GM21576 (cell line): ENCODE results near the gene CASKIN1.

Source experiments
- ATAC-seq: cut with Tn5 transposase; IDR thresholded peaks from one replicate; pipeline ENCODE4 v1.9.1; 2021; ENCODE audit warnings: mild to moderate bottlenecking, moderate library complexity; ENCODE audit not compliant: unreplicated experiment

CASKIN1 gene

DNA sequence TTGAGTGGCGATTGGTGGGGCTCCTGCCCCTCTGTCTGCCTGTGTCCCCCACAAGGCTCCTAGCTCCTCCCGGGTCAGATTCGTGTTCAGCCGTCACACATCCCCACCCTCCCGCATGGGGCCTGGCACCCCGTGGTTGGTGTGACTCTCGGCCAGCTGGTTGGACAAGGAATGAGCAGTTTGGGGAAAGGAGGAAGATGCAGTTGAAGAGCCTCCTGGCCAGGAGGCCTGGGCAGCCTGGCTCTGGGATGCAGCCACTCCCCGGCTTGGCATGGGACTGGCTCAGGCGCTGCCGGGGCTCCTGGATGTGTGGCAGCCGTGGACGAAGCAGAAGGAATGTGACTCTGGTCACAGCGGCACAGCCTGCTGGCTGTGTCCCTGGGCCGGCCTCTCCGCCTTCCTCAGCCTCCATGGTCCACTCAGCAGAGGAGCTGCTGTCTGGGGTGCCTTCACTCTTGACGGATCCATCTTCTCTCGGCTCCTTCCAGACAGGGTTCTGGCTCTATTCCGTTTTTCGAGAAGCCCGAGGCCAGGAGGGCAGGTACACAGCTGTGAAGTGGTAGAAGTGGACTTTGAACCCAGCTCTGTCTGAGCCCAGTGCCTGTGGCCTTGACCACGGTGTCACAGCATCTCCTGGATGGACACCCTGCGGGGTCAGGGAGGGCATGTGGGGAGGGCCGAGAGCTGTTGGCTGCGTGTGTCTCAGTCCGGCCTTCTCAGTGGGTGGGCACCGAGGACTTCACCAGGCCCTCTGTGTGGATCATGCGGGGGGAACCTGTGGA is 38.7 kb downstream of the CASKIN1 start:
- ATAC-seq: no peak

DNA sequence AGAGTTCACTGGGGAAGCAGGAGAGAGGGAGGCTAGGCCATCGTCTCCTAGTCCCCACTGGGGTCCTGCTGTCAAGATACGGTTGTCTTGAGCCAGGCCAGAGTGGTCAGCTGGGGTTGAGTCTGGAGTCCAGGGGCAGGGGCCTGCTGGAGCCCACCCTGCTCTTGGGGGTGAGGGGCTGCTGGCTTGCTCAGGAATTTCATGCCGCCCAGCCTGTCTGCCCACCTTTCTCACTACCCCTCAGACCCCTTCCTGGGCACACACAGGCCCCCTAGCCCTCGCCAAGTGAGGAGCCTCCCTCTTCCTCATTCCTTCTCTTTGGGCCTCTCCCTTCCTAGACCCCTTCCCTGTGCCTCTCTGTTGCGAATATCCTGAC is 39.6 kb downstream of the CASKIN1 start:
- no peak for ATAC-seq

DNA sequence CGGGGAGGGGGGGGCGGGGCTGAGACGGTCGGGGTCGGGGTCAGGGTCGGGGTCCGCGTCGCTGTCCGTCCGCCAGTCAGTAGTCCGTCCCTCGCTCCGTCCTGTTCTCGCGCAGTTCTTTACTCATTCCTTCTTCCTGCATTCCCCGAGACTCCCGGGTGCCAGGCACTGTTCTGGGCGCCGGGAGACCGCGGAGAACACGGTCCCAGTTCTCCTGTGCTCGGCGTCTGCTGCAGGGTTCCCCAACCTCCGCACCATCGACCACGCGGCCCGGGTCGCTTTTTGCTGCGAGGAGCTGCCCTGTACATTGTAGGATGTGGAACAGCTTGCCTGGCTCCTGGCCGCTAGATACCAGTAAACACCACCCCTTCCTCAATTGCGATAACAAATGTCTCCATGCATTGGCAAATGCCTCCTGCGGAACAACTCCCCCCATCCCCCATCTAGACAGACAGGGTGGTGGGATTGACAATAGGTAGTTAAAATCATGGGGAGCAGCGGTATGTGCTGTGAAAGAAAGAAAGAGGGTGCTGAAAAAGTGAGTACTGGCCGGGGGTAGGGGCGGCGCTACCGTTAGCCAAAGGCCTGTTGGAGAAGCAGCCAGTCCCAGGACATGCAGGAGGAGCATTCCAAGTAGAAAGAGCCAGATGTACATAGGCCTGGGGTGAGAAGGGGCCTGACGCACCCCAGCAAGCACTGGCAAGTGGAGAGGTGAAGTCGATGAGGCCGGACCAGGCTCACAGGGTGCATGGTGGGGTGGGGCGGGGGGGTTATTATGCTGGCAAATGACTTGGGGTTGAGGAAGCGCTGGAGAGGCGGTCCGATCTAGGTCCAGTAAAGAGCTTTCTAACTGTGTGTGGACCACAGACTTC is 40.2 kb downstream of the CASKIN1 start:
- ATAC-seq: no peak

DNA sequence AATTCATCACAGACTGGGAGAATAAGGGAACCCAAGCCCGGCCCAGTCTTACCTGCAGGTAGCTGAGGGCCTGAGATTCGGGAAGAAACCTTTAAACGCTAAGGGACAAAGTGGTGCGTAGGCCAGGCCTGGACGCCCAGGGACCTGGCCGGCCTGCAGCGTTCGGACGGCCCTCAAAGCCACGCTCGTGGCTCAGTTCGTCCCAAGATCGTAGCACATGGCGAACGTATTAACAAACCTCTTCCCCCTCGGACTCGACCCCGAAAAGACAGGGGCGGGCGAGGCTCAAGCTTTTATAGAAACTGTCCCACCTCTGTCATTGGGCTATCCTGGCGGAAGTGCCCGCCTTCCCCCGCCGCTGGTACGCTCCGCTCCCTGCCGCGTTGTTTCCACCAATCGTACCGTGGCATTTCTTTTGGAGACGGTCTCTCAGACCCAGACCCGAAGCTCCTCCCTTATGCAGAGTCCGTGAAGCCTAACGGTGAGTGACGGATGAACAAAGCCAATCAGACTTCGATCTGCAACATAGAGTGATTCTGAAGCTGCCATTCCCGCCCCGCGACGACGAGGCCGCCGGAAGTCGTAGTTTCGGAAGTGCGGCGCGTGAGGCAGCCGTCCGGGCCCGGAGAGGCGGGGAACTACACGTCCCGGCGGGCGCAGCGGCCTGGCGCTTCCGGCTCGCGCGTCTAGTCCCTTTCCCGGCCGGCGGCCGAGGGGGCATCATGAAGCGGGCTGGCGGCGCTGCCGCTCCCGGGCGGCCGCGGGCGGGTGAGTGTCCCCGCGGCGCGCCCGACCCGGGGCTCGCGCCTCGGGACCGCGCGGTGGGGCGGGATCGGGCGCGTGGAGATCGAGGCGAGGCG is 41.1 kb downstream of the CASKIN1 start, which contains the start of gene TRAF7:
Gene TRAF7 (plus strand): TSS at position 692 of the 860 bp plus-strand sequence. CDS start 8,139 bp downstream, outside the sequence.
- peak; percentile 87 for ATAC-seq

DNA sequence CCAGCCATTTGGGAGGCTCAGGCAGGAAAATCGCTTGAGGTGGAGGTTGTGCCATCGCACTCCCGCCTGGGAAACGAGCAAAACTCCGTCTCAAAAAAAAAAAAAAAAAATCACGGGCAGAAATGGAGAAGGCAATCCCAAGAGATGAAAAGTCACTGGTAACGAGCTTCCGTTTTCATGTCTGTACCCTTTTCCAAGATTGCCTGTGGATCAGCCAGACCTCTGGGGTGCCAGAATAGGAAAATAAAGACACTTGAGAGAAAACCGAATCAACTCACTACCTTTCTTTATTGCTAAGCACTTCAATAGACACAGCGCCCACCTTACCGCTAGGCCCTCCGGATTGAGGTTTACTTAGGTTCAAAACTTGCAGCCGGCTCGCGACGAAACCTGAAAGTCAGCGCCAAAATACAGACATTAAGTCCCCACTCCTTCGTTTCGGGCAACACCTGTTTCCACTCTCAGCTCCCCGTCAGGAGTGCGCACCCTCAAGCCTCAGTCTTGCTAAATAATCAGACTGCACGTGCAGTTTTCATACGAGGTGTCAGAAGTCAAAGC is 41.8 kb downstream of the CASKIN1 start:
- no peak for ATAC-seq

DNA sequence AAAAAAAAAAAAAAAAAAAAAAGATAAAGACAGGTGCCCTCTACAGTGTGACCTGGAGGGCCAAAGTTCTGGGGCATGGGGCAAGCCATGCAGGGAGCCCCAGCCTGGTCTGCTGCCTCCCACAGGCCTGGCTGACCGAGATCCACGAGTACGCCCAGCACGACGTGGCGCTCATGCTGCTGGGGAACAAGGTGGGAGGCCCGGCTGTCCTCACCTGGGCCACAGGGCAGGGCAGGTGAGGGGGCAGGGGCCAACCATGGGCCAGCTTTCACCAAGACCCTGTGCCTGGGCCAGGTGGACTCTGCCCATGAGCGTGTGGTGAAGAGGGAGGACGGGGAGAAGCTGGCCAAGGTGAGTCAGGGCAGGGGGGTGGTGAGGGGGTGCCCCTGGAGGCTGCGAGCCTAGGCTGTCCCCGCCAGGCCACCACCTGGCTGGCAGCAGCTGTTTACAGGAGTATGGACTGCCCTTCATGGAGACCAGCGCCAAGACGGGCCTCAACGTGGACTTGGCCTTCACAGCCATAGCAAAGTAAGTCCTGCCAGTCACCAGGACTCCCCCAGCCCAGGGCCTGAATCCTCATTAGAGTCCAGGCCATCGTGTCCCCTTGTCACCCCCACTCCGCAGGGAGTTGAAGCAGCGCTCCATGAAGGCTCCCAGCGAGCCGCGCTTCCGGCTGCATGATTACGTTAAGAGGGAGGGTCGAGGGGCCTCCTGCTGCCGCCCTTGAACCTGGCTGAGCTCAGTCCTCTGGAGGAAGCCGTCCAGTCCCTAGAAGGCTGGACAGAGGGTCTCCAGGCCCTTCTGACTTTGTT is 43.5 kb downstream of the CASKIN1 start:
- no peak for ATAC-seq

DNA sequence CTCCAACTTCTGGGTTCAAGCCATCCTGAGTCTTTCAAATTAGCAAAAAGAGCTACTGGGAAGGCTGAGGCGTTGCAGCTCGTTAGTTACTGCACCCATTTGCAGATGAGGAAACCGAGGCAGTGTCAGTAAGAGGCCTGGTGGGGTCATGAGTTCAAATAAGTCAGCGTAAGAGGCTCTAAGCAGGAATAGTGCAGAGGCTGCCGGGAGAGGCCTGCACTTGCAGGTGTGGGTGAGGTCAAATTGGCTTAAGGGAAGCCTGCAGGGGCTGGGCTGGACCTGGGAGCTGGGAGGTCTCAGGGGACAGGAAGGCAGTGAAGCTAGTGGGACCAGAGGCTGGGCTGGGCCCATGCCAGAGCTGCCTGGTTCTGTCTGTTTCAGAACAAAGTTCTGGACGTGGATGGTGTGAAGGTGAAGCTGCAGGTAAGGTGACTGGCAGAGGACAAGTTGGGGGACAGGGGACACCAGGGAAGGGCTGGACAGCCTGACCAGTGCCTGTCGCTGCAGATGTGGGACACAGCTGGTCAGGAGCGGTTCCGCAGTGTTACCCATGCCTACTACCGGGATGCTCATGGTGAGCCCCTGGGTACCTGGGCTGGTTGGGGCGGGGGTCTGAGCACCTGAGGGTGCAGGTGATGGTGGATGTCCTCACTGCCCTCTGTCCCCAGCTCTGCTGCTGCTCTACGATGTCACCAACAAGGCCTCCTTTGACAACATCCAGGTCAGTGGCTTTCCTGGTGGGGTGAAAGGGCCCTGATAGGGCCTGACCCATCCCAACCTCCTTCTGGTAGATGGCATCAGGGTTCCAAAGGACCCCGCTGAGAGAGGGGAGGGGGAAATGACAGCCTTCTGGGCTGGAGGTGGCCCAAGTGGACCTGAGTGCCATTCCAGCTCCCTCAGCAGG is 45.0 kb downstream of the CASKIN1 start:
- no peak for ATAC-seq

DNA sequence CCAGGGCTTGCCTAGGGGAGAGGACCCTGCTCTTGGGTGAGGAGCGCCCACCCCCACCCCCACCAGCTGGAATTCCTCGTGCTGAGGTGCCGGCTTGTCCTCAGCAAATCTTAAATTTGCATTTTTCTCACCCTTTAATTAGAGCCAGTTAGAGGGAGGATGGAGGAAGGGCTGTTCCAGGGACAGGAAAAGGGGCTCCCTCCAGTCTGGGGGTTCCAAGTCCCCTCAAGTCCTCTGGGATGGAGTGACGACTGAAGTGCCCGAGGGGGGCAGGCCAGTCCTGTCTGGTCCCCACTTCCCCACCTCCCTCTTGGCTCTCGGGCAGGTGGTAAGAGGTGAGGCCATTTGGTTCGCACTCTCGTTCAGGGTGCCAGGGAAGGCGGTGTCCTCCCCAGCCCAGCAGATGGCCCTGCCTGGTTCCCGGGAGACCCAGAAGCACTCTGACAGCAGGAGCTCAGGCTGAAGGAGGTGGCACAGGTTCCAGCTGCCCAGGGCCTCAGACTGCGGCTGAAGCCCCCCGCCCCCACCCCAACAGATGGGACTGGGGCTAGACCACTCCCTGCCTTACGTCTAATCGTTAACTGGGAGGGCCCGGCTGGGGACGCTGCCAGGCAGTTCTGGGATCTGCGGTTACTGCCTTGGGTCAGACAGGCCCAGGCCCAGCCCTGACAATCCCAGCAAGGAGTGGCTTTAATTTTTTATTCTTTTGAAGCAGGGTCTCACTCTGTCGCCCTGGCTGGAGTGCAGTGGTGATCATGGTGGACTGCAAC is 45.8 kb downstream of the CASKIN1 start:
- no peak for ATAC-seq

DNA sequence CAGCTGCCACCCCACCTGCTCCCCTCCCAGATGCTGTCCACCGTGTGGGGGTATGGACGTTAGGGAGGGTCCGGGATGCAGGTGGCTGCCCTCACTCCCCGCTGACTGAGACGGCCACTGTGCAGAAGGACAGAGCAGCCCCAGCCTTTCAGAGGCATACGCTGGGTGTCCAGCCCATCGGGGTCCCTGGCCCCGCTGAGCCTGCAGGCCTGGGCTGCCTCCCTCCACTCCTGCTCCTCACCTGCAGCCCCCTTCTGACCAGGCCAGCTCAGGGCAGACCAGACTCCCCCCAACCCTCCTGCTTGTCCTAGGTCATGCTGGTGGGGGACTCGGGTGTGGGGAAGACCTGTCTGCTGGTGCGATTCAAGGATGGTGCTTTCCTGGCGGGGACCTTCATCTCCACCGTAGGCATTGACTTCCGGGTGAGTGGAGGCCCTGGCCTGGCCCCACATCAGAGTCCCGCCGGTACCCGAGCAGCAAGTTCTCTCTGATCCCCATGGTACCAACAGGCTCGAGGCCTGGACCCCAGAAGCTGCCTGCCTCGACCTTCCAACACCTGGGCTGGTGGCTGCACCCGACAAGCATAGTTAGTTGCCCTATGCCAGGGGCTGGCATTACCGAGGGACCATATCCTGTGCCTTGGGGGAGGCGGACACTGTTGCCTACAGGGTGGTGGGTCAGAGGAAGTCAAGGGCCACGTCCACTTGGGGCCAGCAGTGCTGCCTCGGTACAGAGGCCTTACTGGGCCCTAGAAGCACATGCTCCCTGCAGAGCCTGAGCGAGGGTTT is 46.6 kb downstream of the CASKIN1 start:
- ATAC-seq: no peak

DNA sequence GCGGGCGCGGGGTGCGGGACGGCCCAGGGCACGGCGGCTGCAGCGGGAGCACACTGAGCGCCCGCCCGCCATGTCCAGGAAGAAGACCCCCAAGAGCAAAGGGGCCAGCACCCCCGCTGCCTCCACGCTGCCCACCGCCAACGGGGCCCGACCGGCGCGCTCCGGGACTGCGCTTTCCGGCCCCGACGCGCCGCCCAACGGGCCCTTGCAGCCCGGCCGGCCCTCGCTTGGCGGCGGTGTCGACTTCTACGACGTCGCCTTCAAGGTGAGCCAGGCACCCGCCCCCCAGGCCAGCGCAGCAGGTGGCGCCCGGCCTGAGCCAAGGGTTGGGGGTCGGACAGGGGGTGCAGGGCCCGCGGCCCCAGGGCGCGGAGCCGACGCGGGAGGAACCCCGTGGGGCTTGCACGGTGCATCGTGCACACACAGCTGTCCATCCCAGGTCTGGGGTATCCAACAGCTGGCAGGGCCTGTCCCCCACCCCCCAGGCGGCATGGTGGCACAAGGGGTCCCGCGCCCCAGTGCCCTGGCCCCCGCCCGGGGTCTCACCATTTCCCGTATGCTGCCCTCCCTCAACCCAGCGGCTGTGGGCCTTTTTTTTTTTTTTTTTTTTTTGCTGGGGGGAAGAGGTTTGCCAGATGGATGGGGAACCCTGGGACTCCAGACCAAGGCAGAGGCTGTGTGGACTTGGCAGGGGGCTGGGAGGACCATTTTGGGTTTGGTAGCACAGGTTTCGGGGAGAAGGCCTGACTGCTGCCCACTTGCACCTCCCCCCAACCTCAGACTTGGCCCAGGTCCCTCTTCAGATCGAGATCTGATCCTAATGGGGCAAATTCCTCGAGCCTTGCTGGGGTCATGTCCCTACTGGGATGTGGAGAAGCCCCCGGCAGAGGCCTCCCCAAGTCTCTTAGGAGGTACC is 47.4 kb downstream of the CASKIN1 start:
- ATAC-seq: no peak

DNA sequence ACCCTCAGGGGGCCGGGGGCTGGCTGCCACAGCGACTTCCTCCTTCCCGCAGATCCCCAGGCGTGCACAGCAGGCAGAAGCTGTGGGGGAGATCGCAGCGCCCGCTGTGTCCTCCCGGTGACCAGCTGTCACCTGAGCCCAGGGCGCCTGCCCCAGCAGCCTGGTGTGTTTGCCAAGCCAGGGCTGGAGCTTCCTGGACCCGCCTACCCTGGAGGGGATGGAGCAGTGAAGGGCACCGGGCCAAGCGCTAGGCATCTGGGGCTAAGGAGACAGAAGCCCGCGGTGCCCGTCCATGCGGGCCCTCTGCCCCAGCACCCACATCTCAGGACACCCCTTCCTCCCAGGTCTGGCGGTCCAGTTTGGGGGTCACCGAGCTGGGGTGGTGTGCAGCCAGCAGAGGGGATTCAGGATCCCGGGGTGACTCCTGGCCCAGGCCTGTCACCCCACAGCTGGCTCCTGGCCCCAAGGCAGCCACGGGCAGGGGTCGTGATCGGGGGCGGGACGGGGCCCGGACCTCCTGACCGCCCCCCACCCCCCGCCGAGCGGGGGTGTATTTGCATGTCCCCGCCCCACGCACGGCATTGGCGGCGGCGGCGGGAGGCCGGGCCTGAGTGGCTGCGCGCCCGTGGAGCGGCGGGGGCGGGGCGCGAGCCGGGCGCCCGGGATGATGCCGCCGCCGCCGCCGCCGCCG is 48.3 kb downstream of the CASKIN1 start, which contains the start of gene RAB26:
Gene RAB26 (plus strand): TSS at position 645 of the 691 bp plus-strand sequence. CDS start 159 bp downstream, outside the sequence.
- no peak for ATAC-seq

DNA sequence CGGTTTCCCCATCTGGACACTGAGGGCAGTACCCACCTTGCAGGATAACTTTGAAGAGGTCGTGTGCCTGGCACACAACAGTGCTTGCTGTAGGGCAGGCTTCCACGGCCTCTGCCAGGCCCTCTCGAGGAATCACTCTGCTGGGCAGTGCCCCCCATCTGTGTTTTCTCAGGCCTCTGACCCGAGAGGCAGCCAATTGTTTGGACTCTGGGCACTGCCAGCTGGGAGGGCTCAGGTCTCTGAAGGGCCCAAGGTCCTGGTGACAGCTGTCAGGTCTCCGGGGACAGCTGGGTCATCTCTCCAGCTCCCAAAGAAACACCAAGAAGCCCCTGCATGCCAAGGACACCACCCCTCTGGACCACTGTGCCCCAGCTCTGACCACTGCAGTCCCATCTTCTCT is 49.0 kb downstream of the CASKIN1 start:
- no peak for ATAC-seq

DNA sequence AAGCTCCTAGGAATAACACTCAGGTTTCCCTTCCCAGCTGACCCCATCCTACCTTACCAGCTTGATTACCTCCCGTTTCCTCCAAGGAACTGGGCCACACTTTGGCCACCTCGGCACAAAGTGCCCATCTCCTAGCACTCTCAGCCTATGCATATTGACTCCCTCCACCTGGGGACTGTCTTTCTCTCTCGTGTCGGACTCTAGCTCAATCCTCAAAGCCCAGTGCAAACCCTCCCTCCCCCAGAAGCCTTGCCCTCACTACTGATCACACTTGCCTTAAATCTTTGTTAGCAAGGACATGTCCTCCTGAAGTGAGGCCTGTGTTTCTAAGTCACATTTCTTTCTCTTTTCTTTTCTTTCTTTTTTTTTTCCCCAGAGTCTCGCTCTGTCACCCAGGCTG is 50.6 kb downstream of the CASKIN1 start:
- no peak for ATAC-seq

DNA sequence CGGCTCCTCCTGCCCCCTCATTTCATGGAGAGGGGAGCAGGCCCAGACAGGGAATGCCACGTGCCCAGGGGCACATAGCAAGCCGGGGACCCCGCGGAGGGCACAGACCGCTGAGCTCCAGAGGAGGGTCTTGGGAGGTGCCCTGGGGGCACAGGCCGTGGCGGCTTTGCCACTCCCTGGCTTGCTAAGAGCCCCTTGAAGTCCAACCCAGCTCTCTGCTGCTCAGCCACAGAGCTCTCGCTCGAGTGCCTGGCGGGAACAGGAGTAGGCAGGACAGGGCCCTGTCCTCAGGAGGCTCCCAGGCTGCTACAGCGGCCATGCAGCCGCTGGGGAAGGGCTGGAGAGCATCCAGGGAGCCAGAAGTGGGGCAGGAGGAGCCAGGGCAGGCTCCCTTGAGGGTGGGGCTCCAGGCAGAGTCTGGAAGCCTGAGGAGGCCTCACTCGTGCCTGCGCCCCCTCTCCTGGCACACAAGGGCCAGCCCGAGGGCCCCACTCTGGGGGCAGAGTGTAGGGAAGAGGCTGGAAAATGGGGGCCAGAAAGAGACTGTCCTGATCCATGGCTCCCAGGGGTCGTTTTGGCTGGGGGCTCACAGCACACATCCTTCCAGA is 52.4 kb downstream of the CASKIN1 start:
- ATAC-seq: no peak
